CD4-positive, alpha-beta T cell treated with Interleukin-21 for 1 hour (primary cell): ENCODE results near the gene PLCD4.

ENCODE experiments used
- DNase-seq: peaks from one replicate; pipeline ENCODE4 v3.0.0-alpha.2; 2020

The PLCD4 gene

DNA sequence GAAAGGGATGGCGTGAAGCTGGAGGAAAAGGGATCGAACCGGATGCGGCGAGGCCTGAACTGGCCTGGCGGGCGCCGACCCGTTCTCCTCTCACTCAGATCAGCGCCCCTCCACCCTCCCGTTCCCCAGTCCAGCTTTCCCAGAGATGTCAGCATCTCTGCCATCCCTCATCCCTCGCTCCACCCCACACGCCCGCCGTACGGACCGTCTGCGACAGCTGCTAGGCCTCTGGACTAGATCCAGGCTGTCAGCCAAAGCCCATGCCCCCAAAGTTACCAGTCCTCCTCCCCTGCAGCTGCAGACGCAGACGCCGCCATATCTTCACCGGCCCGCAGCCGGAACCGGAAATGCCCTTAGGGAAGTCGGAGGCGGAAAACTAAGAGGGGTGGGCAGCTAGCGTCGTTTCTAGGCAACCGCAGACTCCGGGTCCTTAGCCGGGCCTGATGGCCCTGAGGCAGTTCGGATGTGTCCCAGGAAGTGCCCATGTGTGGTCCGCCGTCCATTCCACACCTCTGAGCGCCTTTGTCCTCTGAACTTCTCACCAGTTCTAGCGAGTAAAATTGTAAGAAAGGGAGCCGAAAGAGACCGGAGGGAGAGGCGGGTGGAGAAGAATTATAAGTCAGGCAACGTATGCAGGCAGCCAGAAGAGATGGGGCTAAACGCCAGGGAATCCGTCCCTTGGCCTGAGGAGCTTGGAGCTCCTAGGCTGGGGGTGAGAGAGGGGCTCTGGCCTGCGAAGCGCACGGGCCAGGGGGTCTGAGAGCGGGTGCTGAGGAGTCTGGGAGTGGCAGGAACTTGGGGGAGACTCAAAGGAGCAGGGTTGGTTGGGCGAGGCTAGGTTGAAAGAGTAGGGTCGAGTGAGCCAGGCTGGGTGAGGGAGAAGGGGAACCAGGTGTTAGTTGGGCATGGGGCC, 64.2 kb downstream of the PLCD4 start, which contains the start of the genes RNF25 and STK36:
Gene RNF25, minus strand, starts transcription at position 349 of the 913 bp plus-strand sequence. Its CDS starts 32 bp downstream, at position 317.
Gene STK36, plus strand, starts transcription at position 433 of the 913 bp plus-strand sequence. CDS start 744 bp downstream, outside the sequence.
- DNase-seq: peak; percentile 85

DNA sequence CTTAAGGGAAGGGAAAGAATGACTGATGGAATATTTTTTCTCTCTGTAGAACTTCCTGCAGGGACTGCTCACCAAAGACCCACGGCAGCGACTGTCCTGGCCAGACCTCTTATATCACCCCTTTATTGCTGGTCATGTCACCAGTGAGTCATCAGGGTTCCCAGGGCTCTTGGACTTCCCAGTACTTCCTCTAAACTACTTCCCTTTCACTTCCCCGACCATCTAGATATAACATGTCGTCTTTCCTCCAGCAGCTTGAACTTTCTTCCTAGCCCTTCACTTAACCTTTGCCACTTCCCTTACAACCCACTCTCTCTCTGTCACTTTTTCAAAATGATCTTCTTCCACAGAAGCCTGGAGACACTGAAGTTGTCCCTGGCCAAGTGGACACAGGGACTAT, 71.4 kb downstream of the PLCD4 start:
- DNase-seq: no peak

DNA sequence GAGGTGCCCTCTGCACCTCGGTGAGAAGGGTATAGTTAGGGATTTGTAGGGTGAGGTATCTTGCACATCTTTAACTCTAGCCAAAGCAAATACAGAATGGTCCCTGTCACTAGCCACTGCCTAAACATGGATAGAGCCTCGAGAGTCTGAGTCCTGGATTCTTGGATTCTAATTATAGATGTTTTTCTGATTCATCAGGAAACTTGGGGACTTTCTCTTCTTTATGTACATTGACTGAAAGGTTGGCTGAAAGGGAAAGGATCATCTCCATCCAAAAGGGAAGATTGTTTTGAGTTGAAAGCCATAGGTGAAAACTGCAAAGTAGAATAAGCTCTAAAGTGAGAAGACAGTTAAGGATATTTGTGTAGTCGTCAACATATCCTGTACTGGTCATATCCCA, 72.4 kb downstream of the PLCD4 start:
- no peak for DNase-seq
